ENCODE measurements around the gene ANGEL2.

The ANGEL2 gene

GRCh38 chr1:212984522-212985291, 31.0 kb downstream of the ANGEL2 start:
- H3K9me3 ChIP-seq (ENCODE audit: insufficient read depth, low read length), result no peaks in the 10 kb centered on the region
- H3K36me3 ChIP-seq (replicated peaks; ENCODE audit: low read depth, low read length), result peaks cover 9% of the 10 kb centered on the region

GRCh38 chr1:212983482-212983881, 32.2 kb downstream of the ANGEL2 start:
- Histone ChIP-seq H3K27ac (ENCODE audit: low read length) (no peak overlapping the region), H3K79me2 (ENCODE audit: low read length) (no peaks in the 10 kb centered on the region), H3K4me1 (ENCODE audit: low read length) (peaks cover 33% of the 10 kb centered on the region), H3K9ac (ENCODE audit: low read length) (no peak overlapping the region), H3K9me3 (ENCODE audit: insufficient read depth, low read length) (no peaks in the 10 kb centered on the region), H2AFZ (ENCODE audit: low read depth, low read length) (no peak overlapping the region), H3K4me2 (ENCODE audit: low read length) (no peak overlapping the region), H3K4me3 (ENCODE audit: low read length) (no peak overlapping the region), H3K36me3 (replicated peaks; ENCODE audit: low read depth, low read length) (no peaks in the 10 kb centered on the region), H4K20me1 (ENCODE audit: insufficient read depth, low read length) (no peaks in the 10 kb centered on the region), H3K27me3 (ENCODE audit: low read depth, low read length) (no peaks in the 10 kb centered on the region)
- TF ChIP-seq CTCF (IDR thresholded peaks at IDR 0.05; ENCODE audit: low read depth, low read length), result no peak
- TF ChIP-seq EZH2phosphoT487 (IDR thresholded peaks at IDR 0.05; ENCODE audit: low read depth), result no peak

More at GRCh38 chr1:212984522-212985291, 31.0 kb downstream of the ANGEL2 start:
- TF ChIP-seq EZH2phosphoT487 (IDR thresholded peaks at IDR 0.05; ENCODE audit: low read depth) (no peak), CTCF (IDR thresholded peaks at IDR 0.05; ENCODE audit: low read depth, low read length) (no peak)
- Histone ChIP-seq H3K79me2 (ENCODE audit: low read length) (no peaks in the 10 kb centered on the region), H3K4me3 (ENCODE audit: low read length) (no peak overlapping the region), H3K9ac (ENCODE audit: low read length) (no peak overlapping the region), H3K4me1 (ENCODE audit: low read length) (peaks cover 21% of the 10 kb centered on the region), H4K20me1 (ENCODE audit: insufficient read depth, low read length) (no peaks in the 10 kb centered on the region), H3K27me3 (ENCODE audit: low read depth, low read length) (no peaks in the 10 kb centered on the region), H3K27ac (ENCODE audit: low read length) (no peak overlapping the region), H2AFZ (ENCODE audit: low read depth, low read length) (no peak overlapping the region), H3K4me2 (ENCODE audit: low read length) (no peak overlapping the region)

- Histone ChIP-seq H3K4me2 (ENCODE audit: low read length) (no peak overlapping the region), H3K36me3 (replicated peaks; ENCODE audit: low read depth, low read length) (no peaks in the 10 kb centered on the region), H3K4me1 (ENCODE audit: low read length) (peaks cover 39% of the 10 kb centered on the region), H2AFZ (ENCODE audit: low read depth, low read length) (no peak overlapping the region), H3K27ac (ENCODE audit: low read length) (no peak overlapping the region), H3K27me3 (ENCODE audit: low read depth, low read length) (no peaks in the 10 kb centered on the region), H3K4me3 (ENCODE audit: low read length) (no peak overlapping the region), H3K79me2 (ENCODE audit: low read length) (no peaks in the 10 kb centered on the region), H4K20me1 (ENCODE audit: insufficient read depth, low read length) (no peaks in the 10 kb centered on the region), H3K9me3 (ENCODE audit: insufficient read depth, low read length) (no peaks in the 10 kb centered on the region), H3K9ac (ENCODE audit: low read length) (no peak overlapping the region)
- TF ChIP-seq CTCF (IDR thresholded peaks at IDR 0.05; ENCODE audit: low read depth, low read length) (no peak), EZH2phosphoT487 (IDR thresholded peaks at IDR 0.05; ENCODE audit: low read depth) (no peak)
Measured at GRCh38 chr1:212982430-212983152, 33.1 kb downstream of the ANGEL2 start.

GRCh38 chr1:212981571-212982328, 33.9 kb downstream of the ANGEL2 start:
- no peak overlapping the region for H3K4me2 ChIP-seq (ENCODE audit: low read length)
- H3K36me3 ChIP-seq (replicated peaks; ENCODE audit: low read depth, low read length), result no peaks in the 10 kb centered on the region
- H3K27ac ChIP-seq (ENCODE audit: low read length), result no peak overlapping the region
- no peaks in the 10 kb centered on the region for H3K27me3 ChIP-seq (ENCODE audit: low read depth, low read length)
- H2AFZ ChIP-seq (ENCODE audit: low read depth, low read length), result no peak overlapping the region
- peaks cover 43% of the 10 kb centered on the region for H3K4me1 ChIP-seq (ENCODE audit: low read length)
- TF ChIP-seq CTCF (IDR thresholded peaks at IDR 0.05; ENCODE audit: low read depth, low read length) (no peak), EZH2phosphoT487 (IDR thresholded peaks at IDR 0.05; ENCODE audit: low read depth) (no peak)
- no peaks in the 10 kb centered on the region for H3K9me3 ChIP-seq (ENCODE audit: insufficient read depth, low read length)
- H3K4me3 ChIP-seq (ENCODE audit: low read length), result no peak overlapping the region
- H3K79me2 ChIP-seq (ENCODE audit: low read length), result no peaks in the 10 kb centered on the region
- no peaks in the 10 kb centered on the region for H4K20me1 ChIP-seq (ENCODE audit: insufficient read depth, low read length)
- no peak overlapping the region for H3K9ac ChIP-seq (ENCODE audit: low read length)

Measured in OCI-LY3 (cell line).